Aorta (tissue), 5 donors: Measurements from ENCODE around the gene SCN10A. TPM values are rescaled to one million over a fixed set of nuclear protein-coding genes. Genes with fewer than 3 reads are reported as not detected.

Experiments used
- ATAC-seq: fragments of 200-7000 bp; cut with Tn5 transposase; one replicate; pipeline ENCODE4 v1.9.1; 2022; ENCODE audit warnings: moderate library complexity; ENCODE audit not compliant: low FRiP score
- DNase-seq, 2 donors: peaks; one replicate each; pipeline ENCODE4 v3.0.0-alpha.2; 2020
- H3K27ac ChIP-seq, 2 donors: one replicate each; pipeline ENCODE4 v1.5.1; 2013; ENCODE audit warnings: low read length in 2 of 2, mild to moderate bottlenecking in 2 of 2, moderate library complexity in 2 of 2, control low read depth in 1 of 2, inconsistent platforms in 1 of 2, low read depth in 1 of 2
- H3K27me3 ChIP-seq, 2 donors: one replicate each; pipeline ENCODE4 v1.6.1; 2013; ENCODE audit warnings: control low read depth in 1 of 2, low read length in 1 of 2, mild to moderate bottlenecking in 1 of 2, moderate library complexity in 1 of 2; ENCODE audit not compliant: insufficient read depth in 2 of 2, control insufficient read depth in 1 of 2
- H3K36me3 ChIP-seq, 2 donors: one replicate each; pipeline ENCODE4 v1.6.1; 2013; ENCODE audit warnings: control low read depth in 1 of 2, low read length in 1 of 2, mild to moderate bottlenecking in 1 of 2; ENCODE audit not compliant: insufficient read depth in 2 of 2, control insufficient read depth in 1 of 2
- H3K4me1 ChIP-seq, 2 donors: one replicate each; pipeline ENCODE4 v1.6.1; 2013; ENCODE audit warnings: low read length in 2 of 2, control low read depth in 1 of 2, mild to moderate bottlenecking in 1 of 2, moderate library complexity in 1 of 2; ENCODE audit not compliant: insufficient read depth in 2 of 2, control insufficient read depth in 1 of 2
- H3K4me3 ChIP-seq, 2 donors: one replicate each; pipeline ENCODE4 v1.5.1; 2013; ENCODE audit warnings: low read length in 2 of 2, control low read depth in 1 of 2, mild to moderate bottlenecking in 1 of 2
- H3K9me3 ChIP-seq: one replicate; pipeline ENCODE4 v1.6.1; 2013; ENCODE audit warnings: mild to moderate bottlenecking, low read length; ENCODE audit not compliant: control insufficient read depth
- WGBS, 2 donors: extraction: QIAGEN DNeasy Blood & Tissue Kit; methylation state at CpG; one replicate each; pipeline ENCODE4 v1.1.7; 2013; 5-methylcytosine and 5-hydroxymethylcytosine counted together
- intact Hi-C, 2 donors: fragments of 100-400 bp; cut with DNase I; formaldehyde crosslinking; loops; one replicate each; pipeline versions ENCODE4 v1.14.2 to v1.15.0; 2022
- polyA plus RNA-seq, 2 donors: library from polyadenylated mRNA; stranded (reverse); fragments of 200-250 nt; gene quantifications; one replicate each; pipeline ENCODE4 v1.2.3, GENCODE V29; 2013
- total RNA-seq, 2 donors: library from RNA; stranded (reverse); fragmentation: NEBNext Ultra II Directional; extraction: Animal tissue kit (Norgen Biotek cat#: 25700); gene quantifications; one replicate each; pipeline ENCODE4 v1.2.1, GENCODE V29; 2021
- donor health status: healthy with polysubstance abuse.
- donor health status: Bipolar disorder and iron deficiency.
- donor health status: DM: no; HTN: no; CAD: no.
- donor health status: DM: no; HTN: no; CAD: no.
- donor health status: DM: yes; HTN: yes; CAD: no.

Gene SCN10A
- total and polyA plus RNA-seq, 4 donors: not detected

DNA sequence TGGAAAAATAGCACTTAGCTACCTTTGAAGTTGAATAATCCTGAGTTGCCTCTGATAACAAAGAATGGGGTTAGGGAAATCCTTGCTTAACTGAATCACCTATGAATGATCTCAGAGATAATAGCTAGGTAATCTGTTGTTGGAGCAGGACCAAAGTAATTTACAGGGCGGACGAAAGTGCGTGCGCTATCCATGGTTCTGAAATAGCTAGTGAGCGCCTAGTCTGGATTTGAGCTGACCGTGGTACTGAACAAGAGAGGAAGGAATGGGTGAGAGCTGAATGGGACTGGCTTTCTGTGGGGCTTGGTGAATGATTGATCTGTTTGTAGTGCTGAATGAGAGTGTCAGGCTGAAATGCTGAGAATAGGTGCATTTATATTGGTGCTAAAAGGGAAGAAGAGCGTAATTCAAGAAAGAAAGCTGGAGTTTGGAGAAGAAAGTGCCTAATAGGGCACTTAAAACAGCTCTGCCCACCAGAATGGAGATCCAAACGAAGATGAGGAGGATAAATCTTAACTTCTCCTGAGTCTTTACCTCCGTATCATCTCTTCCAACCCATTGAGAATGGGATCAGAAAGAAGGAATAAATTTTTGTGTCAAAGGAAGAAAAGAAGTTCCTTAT is 10.1 kb downstream of the SCN10A start:
- no peaks in the 10 kb centered on the region for H3K27me3 ChIP-seq
- ATAC-seq: no peak
- 15% methylated on average over 9 of the region's 9 CpGs for WGBS, 2 donors

DNA sequence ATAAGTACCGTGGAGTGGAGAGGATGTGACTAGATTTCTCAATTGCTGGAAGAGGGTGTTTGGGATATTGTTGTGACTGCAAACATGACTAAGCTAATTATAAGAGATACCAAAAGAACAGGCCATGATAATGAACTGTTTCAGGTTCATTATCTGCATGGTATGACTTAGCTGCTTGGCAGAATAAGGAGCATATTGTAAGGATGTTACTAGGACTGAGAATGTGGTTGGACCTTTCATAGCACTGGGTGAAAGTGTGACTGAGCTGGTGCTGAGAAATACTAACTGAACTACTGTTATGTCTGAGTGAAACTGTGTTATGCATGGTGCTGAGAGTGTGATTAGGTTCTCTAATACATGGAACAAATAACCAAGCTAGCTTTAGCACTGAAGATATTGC is 11.0 kb downstream of the SCN10A start:
- intact Hi-C loops: no loop called here
- no peak for ATAC-seq
- no peak overlapping the region for H3K4me3 ChIP-seq
- H3K9me3 ChIP-seq: no peaks in the 10 kb centered on the region
- 66 to 68% methylated on average over 1 of the region's 1 CpG for WGBS, 2 donors
- no peaks in the 10 kb centered on the region for H3K36me3 ChIP-seq
- no peaks in the 10 kb centered on the region for H3K4me1 ChIP-seq
- H3K27ac ChIP-seq: no peak overlapping the region
- no peak for DNase-seq
- H3K27me3 ChIP-seq: no peaks in the 10 kb centered on the region

More for the DNA sequence above, 10.1 kb downstream of the SCN10A start:
- H3K4me1 ChIP-seq: no peaks in the 10 kb centered on the region
- H3K27ac ChIP-seq: no peak overlapping the region
- H3K9me3 ChIP-seq: no peaks in the 10 kb centered on the region
- H3K4me3 ChIP-seq: no peak overlapping the region
- H3K36me3 ChIP-seq: no peaks in the 10 kb centered on the region
- no peak for DNase-seq
- intact Hi-C loops: no loop called here

DNA sequence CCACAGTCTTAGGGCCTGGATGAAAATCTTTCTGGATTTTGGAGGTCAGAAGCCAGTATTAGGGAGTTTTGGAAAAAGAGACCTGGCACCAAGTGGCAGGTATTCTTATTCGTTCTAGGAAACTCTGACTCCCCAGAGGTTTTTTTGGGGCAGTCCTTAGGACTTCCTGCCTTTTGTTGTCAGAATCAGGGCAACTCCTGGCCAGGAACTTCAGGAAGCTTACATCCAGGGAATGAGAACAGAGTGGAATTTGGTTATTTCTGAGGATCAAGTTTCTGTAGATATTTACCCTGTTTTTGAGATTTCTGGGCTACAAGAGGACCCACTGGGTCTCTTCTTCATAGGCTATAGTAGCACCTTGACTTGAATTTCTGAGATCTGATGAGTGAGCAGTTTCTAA is 15.5 kb downstream of the SCN10A start:
- Histone ChIP-seq H3K4me3 (no peak overlapping the region), H3K9me3 (peaks cover 2% of the 10 kb centered on the region), H3K4me1 (no peaks in the 10 kb centered on the region), H3K27me3 (no peaks in the 10 kb centered on the region), H3K27ac (no peak overlapping the region), H3K36me3 (no peaks in the 10 kb centered on the region)
- ATAC-seq (no peak), DNase-seq (no peak)
- intact Hi-C loops: no loop called here
- WGBS, 2 donors: 46 to 48% methylated on average over 1 of the region's 1 CpG

DNA sequence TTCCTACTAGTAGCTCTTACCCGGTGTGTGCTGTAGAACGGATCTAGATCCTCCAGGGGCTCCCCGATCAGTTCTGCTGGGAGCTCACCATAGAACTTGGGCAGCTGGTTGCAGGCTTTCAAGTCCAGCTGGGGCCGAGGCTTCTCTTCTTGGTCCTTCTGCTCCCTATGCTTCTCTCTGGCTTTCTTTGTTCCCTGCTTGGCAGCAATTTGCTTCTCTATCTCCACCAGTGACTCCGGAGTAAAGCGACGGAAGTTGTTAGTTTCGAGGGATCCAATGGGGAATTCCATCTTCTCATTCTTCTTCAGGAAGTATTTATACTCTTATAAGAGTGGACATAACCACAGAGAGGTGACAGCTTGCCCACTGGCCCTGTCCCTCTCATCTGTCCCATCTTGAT is 22.3 kb downstream of the SCN10A start:
- WGBS, 2 donors: 76 to 87% methylated on average over 8 of the region's 8 CpGs
- peaks cover 2% of the 10 kb centered on the region for H3K9me3 ChIP-seq

DNA sequence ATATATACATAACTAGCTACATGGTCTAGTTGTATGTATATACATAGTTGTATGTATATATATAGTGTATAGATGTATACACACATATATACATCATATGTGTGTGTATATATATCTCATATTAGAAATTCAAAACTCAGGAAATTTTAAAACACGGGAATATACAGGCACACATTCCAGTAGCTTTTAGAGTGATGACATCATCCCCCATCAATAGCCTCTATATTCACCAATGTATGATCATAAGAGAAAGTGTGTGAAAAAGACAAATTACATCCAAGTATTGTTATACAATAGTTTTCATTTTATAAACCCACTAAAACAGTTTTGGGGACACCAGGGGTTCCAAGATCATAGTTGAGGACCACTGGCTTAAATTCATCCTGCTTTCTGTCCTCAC is 23.0 kb downstream of the SCN10A start:
- H3K4me3 ChIP-seq: no peak overlapping the region
- no peak for DNase-seq
- WGBS, 2 donors: 63 to 70% methylated on average over 1 of the region's 1 CpG
- H3K27me3 ChIP-seq: no peaks in the 10 kb centered on the region
- no peaks in the 10 kb centered on the region for H3K9me3 ChIP-seq
- intact Hi-C loops: no loop called here
- no peaks in the 10 kb centered on the region for H3K4me1 ChIP-seq
- ATAC-seq: no peak
- no peak overlapping the region for H3K27ac ChIP-seq
- H3K36me3 ChIP-seq: no peaks in the 10 kb centered on the region

More for the DNA sequence above, 22.3 kb downstream of the SCN10A start:
- no peaks in the 10 kb centered on the region for H3K27me3 ChIP-seq
- no peak overlapping the region for H3K27ac ChIP-seq
- no peaks in the 10 kb centered on the region for H3K4me1 ChIP-seq
- DNase-seq: no peak
- no peaks in the 10 kb centered on the region for H3K36me3 ChIP-seq
- intact Hi-C loops: no loop called here
- ATAC-seq: no peak
- H3K4me3 ChIP-seq: no peak overlapping the region

DNA sequence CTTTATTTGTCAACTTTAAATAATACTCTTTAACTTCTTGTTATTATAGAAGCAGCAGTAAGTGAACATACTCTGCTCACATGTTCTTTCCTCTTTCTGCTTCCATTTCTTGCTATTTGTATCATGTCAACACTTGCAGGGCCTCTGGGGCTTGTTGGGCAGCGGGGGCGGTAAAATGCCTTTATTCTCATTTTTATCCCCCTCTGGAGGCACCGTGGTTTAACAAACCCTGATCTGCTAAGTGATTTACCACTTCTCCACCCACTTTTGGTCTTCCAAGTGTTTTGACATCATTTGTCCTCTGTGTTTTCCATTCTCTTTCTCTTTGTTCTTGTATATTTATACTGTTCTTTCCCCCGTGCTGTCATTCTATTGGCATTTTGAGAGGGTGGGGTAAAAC is 33.9 kb downstream of the SCN10A start:
- intact Hi-C loops: no loop called here
- 5 to 10% methylated on average over 4 of the region's 4 CpGs for WGBS, 2 donors
- H3K9me3 ChIP-seq: no peaks in the 10 kb centered on the region
- H3K27me3 ChIP-seq: no peaks in the 10 kb centered on the region
- no peak overlapping the region for H3K27ac ChIP-seq
- DNase-seq (no peak), ATAC-seq (no peak)
- H3K4me3 ChIP-seq: no peak overlapping the region
- H3K4me1 ChIP-seq: no peaks in the 10 kb centered on the region
- no peaks in the 10 kb centered on the region for H3K36me3 ChIP-seq

DNA sequence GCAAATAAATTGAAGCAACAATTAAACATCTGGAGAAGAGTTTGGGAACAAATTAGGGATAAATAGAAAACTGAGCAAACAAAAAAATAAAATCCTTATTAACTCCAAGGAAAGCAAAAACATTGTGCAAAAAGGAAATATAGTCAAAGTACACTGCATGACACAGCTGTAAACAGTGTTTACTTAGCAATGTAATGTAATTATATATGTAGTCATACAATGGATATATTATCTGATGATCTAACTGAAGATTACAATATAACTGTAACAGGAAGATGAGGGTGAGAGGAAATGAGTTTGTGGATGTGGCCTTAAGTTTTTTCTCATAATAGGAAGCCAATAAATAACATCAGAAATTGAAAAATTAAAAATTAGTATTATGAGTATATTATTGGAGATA is 42.5 kb downstream of the SCN10A start:
- Histone ChIP-seq H3K9me3 (peaks cover 3% of the 10 kb centered on the region), H3K4me3 (no peak overlapping the region), H3K27me3 (no peaks in the 10 kb centered on the region), H3K36me3 (no peaks in the 10 kb centered on the region), H3K4me1 (no peaks in the 10 kb centered on the region), H3K27ac (no peak overlapping the region)
- no peak for ATAC-seq
- intact Hi-C loops: no loop called here
- no peak for DNase-seq

DNA sequence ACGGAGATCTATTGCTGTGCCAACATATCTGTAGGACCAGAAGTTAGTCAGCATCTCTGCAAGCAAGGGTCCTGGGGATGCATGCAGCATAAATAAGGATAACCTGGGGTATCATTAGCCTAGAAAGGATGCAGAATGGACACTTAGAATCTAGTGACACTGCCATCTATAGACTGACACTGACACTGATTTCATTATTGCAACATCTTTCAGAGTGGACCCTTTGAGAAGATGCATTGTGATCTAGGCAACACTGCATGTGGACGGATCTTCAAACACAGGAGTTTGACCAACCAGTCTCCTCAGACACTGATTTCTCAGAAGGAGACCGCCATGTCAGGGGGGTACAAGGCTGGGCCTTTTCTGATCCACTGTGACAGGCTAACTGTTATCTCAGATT is 52.4 kb downstream of the SCN10A start:
- no peak for DNase-seq
- intact Hi-C loops: no loop called here
- Histone ChIP-seq H3K27me3 (no peaks in the 10 kb centered on the region), H3K36me3 (no peaks in the 10 kb centered on the region), H3K4me3 (no peak overlapping the region), H3K9me3 (no peaks in the 10 kb centered on the region), H3K4me1 (no peaks in the 10 kb centered on the region), H3K27ac (no peak overlapping the region)
- no peak for ATAC-seq
- WGBS, 2 donors: 47 to 58% methylated on average over 3 of the region's 3 CpGs

DNA sequence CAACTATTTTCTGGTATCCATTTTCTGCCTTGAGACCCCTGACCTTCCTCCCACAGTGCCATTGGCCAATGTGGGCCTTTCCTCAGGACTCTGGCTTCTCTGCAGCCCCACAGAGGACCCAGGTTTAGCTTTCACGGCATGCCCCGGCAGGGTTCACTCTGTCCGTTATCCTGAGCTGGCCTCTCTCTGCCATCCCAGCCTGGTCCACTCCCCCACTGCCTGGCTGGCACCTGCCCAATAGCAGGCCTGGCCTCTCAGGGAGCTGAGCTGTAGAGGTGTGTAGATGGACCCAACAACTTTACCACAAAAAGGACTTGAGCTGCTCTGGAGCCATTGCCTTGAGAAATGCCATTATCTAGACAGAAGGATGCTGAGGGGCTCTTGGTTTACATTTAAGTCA is 57.5 kb downstream of the SCN10A start:
- WGBS, 2 donors: 74 to 90% methylated on average over 3 of the region's 3 CpGs
- Histone ChIP-seq H3K36me3 (no peaks in the 10 kb centered on the region), H3K9me3 (no peaks in the 10 kb centered on the region), H3K27me3 (peaks cover 0 to 3% of the 10 kb centered on the region in 2 donors), H3K27ac (no peak overlapping the region), H3K4me3 (no peak overlapping the region), H3K4me1 (no peaks in the 10 kb centered on the region)
- intact Hi-C loops: no loop called here
- no peak for DNase-seq
- no peak for ATAC-seq
